Peyer's patch (tissue), 4 donors: Measurements from ENCODE around the gene KLC4.

Experiments used
- CTCF ChIP-seq, 6 experiments: fragments of 450-650 bp in 4 of 6; fragments of 200-600 bp in 2 of 6; sonication (generic) in 1 of 6; IDR thresholded peaks; one replicate each; pipeline ENCODE4 v1.5.1; 2017 to 2019; ENCODE audit warnings: antibody characterized with exemption in 6 of 6, mild to moderate bottlenecking in 3 of 6, moderate library complexity in 1 of 6
- POLR2A ChIP-seq, 2 donors: fragments of 450-650 bp; IDR thresholded peaks; one replicate each; pipeline ENCODE4 v1.5.1; 2017; ENCODE audit warnings: antibody characterized with exemption in 2 of 2, mild to moderate bottlenecking in 2 of 2, moderate library complexity in 2 of 2

- TF ChIP-seq CTCF (IDR thresholded peaks at IDR 0.05) (no peak), POLR2A (IDR thresholded peaks at IDR 0.05) (no peak)
These were observed 27.1 kb upstream of the KLC4 start for GRCh38 chr6:43032326-43032725.
